H1 (cell line): Measurements from ENCODE around the gene SLC24A3. TPM values are rescaled to one million over a fixed set of nuclear protein-coding genes. Genes with fewer than 3 reads are reported as not detected.

ENCODE experiments used
- CTCF ChIA-PET: fragments of 300-600 bp; sonication (Branson Sonifier 250); formaldehyde crosslinking; loops from one replicate; lab custom pipeline; 2021; ENCODE audit not compliant: partially characterized antibody; lab: Charles Lee
- POLR2A ChIA-PET: fragments of 300-600 bp; sonication (Branson Sonifier 250); formaldehyde crosslinking; loops from one replicate; lab custom pipeline; 2021; ENCODE audit warnings: inconsistent platforms; ENCODE audit not compliant: partially characterized antibody; lab: Charles Lee
- DNase-seq, 2 experiments: peaks; one replicate each; pipeline versions ENCODE4 v3.0.0 to v3.0.0-alpha.2; 2010 to 2022; ENCODE audit warnings: low spot score in 2 of 2, low read depth in 1 of 2, mixed read lengths in 1 of 2
- FAIRE-seq: peaks from 2 replicates; lab custom pipeline; 2011; peaks lifted over from hg19 to GRCh38; lab: Jason Lieb, UNC
- H2AFZ ChIP-seq: 2 replicates; pipeline ENCODE4 v1.8.1; 2012; ENCODE audit warnings: low read length, inconsistent platforms
- H2AK5ac ChIP-seq: 2 replicates; pipeline ENCODE4 v1.6.1; 2013; ENCODE audit warnings: low read depth, low read length
- H2BK120ac ChIP-seq: replicated peaks from 2 replicates; pipeline ENCODE3; 2013; ENCODE audit warnings: low read depth, low read length, inconsistent platforms
- H2BK12ac ChIP-seq: 2 replicates; pipeline ENCODE4 v1.6.1; 2013; ENCODE audit warnings: low read depth, low read length
- H2BK15ac ChIP-seq: 2 replicates; pipeline ENCODE4 v1.6.1; 2013; ENCODE audit warnings: low read length
- H2BK20ac ChIP-seq: 2 replicates; pipeline ENCODE4 v1.6.1; 2013; ENCODE audit warnings: low read length
- H2BK5ac ChIP-seq: 2 replicates; pipeline ENCODE4 v1.6.1; 2013; ENCODE audit warnings: low read depth, low read length
- H3K14ac ChIP-seq: 2 replicates; pipeline ENCODE4 v1.6.1; 2013; ENCODE audit warnings: inconsistent platforms; ENCODE audit not compliant: insufficient read length
- H3K18ac ChIP-seq: 2 replicates; pipeline ENCODE4 v1.6.1; 2013; ENCODE audit warnings: low read length; ENCODE audit errors: extremely low read depth
- H3K23ac ChIP-seq: 2 replicates; pipeline ENCODE4 v1.6.1; 2013; ENCODE audit warnings: inconsistent platforms; ENCODE audit not compliant: insufficient read length
- H3K23me2 ChIP-seq: 2 replicates; pipeline ENCODE4 v1.6.1; 2013; ENCODE audit warnings: low read depth, low read length
- H3K27ac ChIP-seq: 2 replicates; pipeline ENCODE4 v1.6.1; 2011; ENCODE audit warnings: low read depth, low read length, inconsistent platforms
- H3K27me3 ChIP-seq, 4 experiments: replicated peaks in 1 of 4; 1 replicate in 1 of 4; 2 replicates in 3 of 4; pipeline versions ENCODE4 v1.6.1 to v1.8.1; 2011 to 2013; ENCODE audit warnings: low read length in 3 of 4, mild to moderate bottlenecking in 3 of 4, inconsistent platforms in 2 of 4, mixed read lengths in 2 of 4, moderate library complexity in 1 of 4; ENCODE audit not compliant: control insufficient read depth in 3 of 4, insufficient read depth in 3 of 4; ENCODE audit errors: extremely low read depth in 1 of 4
- H3K36me3 ChIP-seq, 4 experiments: 2 replicates each; pipeline versions ENCODE4 v1.6.1 to v1.8.1; 2011 to 2013; ENCODE audit warnings: mild to moderate bottlenecking in 4 of 4, low read length in 3 of 4, moderate library complexity in 2 of 4, control low read depth in 1 of 4, inconsistent platforms in 1 of 4; ENCODE audit not compliant: insufficient read depth in 4 of 4, control insufficient read depth in 2 of 4
- H3K4ac ChIP-seq: replicated peaks from 2 replicates; pipeline ENCODE3; 2013; ENCODE audit warnings: low read length, low read depth, mixed read lengths, inconsistent platforms; ENCODE audit not compliant: insufficient read length
- H3K4me1 ChIP-seq, 4 experiments: replicated peaks in 1 of 4; 1 replicate in 1 of 4; 2 replicates in 3 of 4; pipeline versions ENCODE4 v1.6.1 to v1.8.1; 2011 to 2013; ENCODE audit warnings: low read length in 3 of 4, inconsistent platforms in 2 of 4, mixed read lengths in 1 of 4; ENCODE audit not compliant: insufficient read depth in 4 of 4, control insufficient read depth in 3 of 4
- H3K4me2 ChIP-seq, 2 experiments: 2 replicates each; pipeline versions ENCODE4 v1.6.1 to v1.8.1; 2011 to 2013; ENCODE audit warnings: low read depth in 2 of 2, low read length in 2 of 2, control low read depth in 1 of 2, inconsistent platforms in 1 of 2, mild to moderate bottlenecking in 1 of 2; ENCODE audit not compliant: insufficient read depth in 1 of 2
- H3K4me3 ChIP-seq, 4 experiments: fragments of 200-600, 300-600 bp in 1 of 4; sonication (generic), shearing (Covaris generic), sonication (Bioruptor Twin) in 1 of 4; 2 replicates each; pipeline versions ENCODE4 v1.5.1 to v1.8.1; 2011 to 2016; ENCODE audit warnings: low read length in 4 of 4, low read depth in 3 of 4, control low read depth in 2 of 4, inconsistent platforms in 2 of 4, mild to moderate bottlenecking in 2 of 4, mixed read lengths in 1 of 4, moderate library complexity in 1 of 4; ENCODE audit not compliant: insufficient read depth in 2 of 4; ENCODE audit errors: extremely low read depth in 1 of 4
- H3K56ac ChIP-seq: replicated peaks from 2 replicates; pipeline ENCODE3; 2013; ENCODE audit warnings: low read depth, mild to moderate bottlenecking, mixed read lengths, low read length, inconsistent platforms; ENCODE audit not compliant: insufficient read length
- H3K79me1 ChIP-seq: 2 replicates; pipeline ENCODE4 v1.6.1; 2013; ENCODE audit warnings: low read depth, low read length, control low read depth
- H3K79me2 ChIP-seq, 2 experiments: 2 replicates each; pipeline versions ENCODE4 v1.6.1 to v1.8.1; 2012 to 2013; ENCODE audit warnings: low read length in 2 of 2, mild to moderate bottlenecking in 2 of 2, inconsistent platforms in 1 of 2; ENCODE audit not compliant: insufficient read depth in 2 of 2, control insufficient read depth in 1 of 2
- H3K9ac ChIP-seq, 4 experiments: replicated peaks in 1 of 4; 1 replicate in 1 of 4; 2 replicates in 3 of 4; pipeline versions ENCODE4 v1.6.1 to v1.8.1; 2011 to 2013; ENCODE audit warnings: low read depth in 3 of 4, low read length in 3 of 4, control low read depth in 2 of 4, mild to moderate bottlenecking in 2 of 4, moderate library complexity in 2 of 4, inconsistent platforms in 1 of 4; ENCODE audit errors: extremely low read depth in 1 of 4
- H3K9me3 ChIP-seq, 2 experiments: 2 replicates each; pipeline versions ENCODE4 v1.6.1 to v1.8.1; 2012 to 2013; ENCODE audit warnings: mild to moderate bottlenecking in 2 of 2, moderate library complexity in 2 of 2, control low read depth in 1 of 2, inconsistent platforms in 1 of 2, low read depth in 1 of 2, low read length in 1 of 2, mixed read lengths in 1 of 2; ENCODE audit not compliant: insufficient read depth in 2 of 2
- H4K20me1 ChIP-seq, 2 experiments: replicated peaks in 1 of 2; 2 replicates each; pipeline versions ENCODE3 to v1.8.1; 2011 to 2013; ENCODE audit warnings: inconsistent platforms in 2 of 2, low read length in 2 of 2, mild to moderate bottlenecking in 1 of 2; ENCODE audit not compliant: insufficient read depth in 2 of 2, control insufficient read depth in 1 of 2
- H4K5ac ChIP-seq: 2 replicates; pipeline ENCODE4 v1.6.1; 2013; ENCODE audit warnings: low read length, low read depth, mixed read lengths, inconsistent platforms; ENCODE audit not compliant: insufficient read length
- H4K8ac ChIP-seq: 2 replicates; pipeline ENCODE4 v1.8.0; 2013; ENCODE audit warnings: mild to moderate bottlenecking, moderate library complexity, low read length, inconsistent platforms; ENCODE audit not compliant: insufficient read depth; ENCODE audit errors: extremely low read depth
- H4K91ac ChIP-seq: replicated peaks from 2 replicates; pipeline ENCODE3; 2013; ENCODE audit warnings: low read length, mixed read lengths, inconsistent platforms; ENCODE audit not compliant: insufficient read length
- FOSL1 ChIP-seq: IDR thresholded peaks from 2 replicates; pipeline ENCODE4 v1.6.1; 2011; ENCODE audit warnings: mild to moderate bottlenecking, low read depth, low read length, moderate library complexity; ENCODE audit not compliant: insufficient read depth
- JUND ChIP-seq: IDR thresholded peaks from 2 replicates; pipeline ENCODE4 v1.6.1; 2011; ENCODE audit warnings: mild to moderate bottlenecking, improper control_type of control experiment, low read length
- PHF8 ChIP-seq: fragments of 200-600 bp; sonication (generic); conservative IDR thresholded peaks from 2 replicates; pipeline ENCODE4 v1.7.1; 2012; ENCODE audit warnings: low read depth, mild to moderate bottlenecking, inconsistent platforms, low read length, moderate library complexity
- RBBP5 ChIP-seq: IDR thresholded peaks from 2 replicates; pipeline ENCODE4 v1.7.1; 2012; ENCODE audit warnings: low read depth, mild to moderate bottlenecking, inconsistent platforms, low read length, moderate library complexity, borderline replicate concordance
- TEAD4 ChIP-seq: IDR thresholded peaks from 2 replicates; pipeline ENCODE4 v1.6.1; 2012; ENCODE audit warnings: low read depth, low read length, inconsistent platforms, mixed read lengths
- WGBS, 2 experiments: shearing (Covaris generic) in 1 of 2; methylation state at CpG; one replicate each; pipeline versions ENCODE4 v1.1.6 to v1.1.7; 2013 to 2015; ENCODE audit warnings: low lambda C conversion rate in 2 of 2, mixed read lengths in 2 of 2, inconsistent platforms in 1 of 2, low coverage in 1 of 2, missing lambda C conversion rate in 1 of 2; ENCODE audit not compliant: insufficient replicate concordance in 2 of 2, insufficient coverage in 1 of 2, insufficient read length in 1 of 2; ENCODE audit errors: extremely low coverage in 1 of 2, missing lambda C conversion rate in 1 of 2; 5-methylcytosine and 5-hydroxymethylcytosine counted together
- polyA plus RNA-seq, 7 experiments: library from polyadenylated mRNA; depleted of rRNA in 3 of 7; stranded (reverse) in 5 of 7; unstranded in 2 of 7; fragments of >200 nt in 5 of 7; fragments of 200-250 nt in 2 of 7; gene quantifications; 1 replicate in 5 of 7; 2 replicates in 1 of 7; 4 replicates in 1 of 7; pipeline versions ENCODE4 v1.2.1 to v1.2.3, GENCODE V29; 2011 to 2013; ENCODE audit warnings: missing spikeins in 2 of 7, mixed read lengths in 2 of 7
- total RNA-seq: library from RNA; stranded (reverse); fragmentation: NEBNext Ultra II Directional; extraction: Animal tissue kit (Norgen Biotek cat#: 25700); gene quantifications from 2 replicates; pipeline ENCODE4 v1.2.1, GENCODE V29; 2021

Gene SLC24A3
- total and polyA plus RNA-seq, 2 of the 8 experiments (the other 6 are each of a cell fraction or from before 2014, with no cell fraction given): 4.5 to 6.3 TPM

GRCh38 chr20:19363476-19363875 lies 151.0 kb downstream of the SLC24A3 start:
- Histone ChIP-seq H4K20me1 (no peaks in the 10 kb centered on the region), H3K4ac (no peak overlapping the region), H3K27me3 (no peaks in the 10 kb centered on the region), H3K9ac (no peak overlapping the region), H3K18ac (no peak overlapping the region), H2BK120ac (no peak overlapping the region), H3K23me2 (no peaks in the 10 kb centered on the region), H3K79me2 (no peaks in the 10 kb centered on the region), H3K4me3 (no peak overlapping the region), H3K9me3 (no peaks in the 10 kb centered on the region), H2BK15ac (no peak overlapping the region), H4K5ac (no peak overlapping the region), H2AK5ac (no peak overlapping the region), H4K8ac (no peak overlapping the region), H4K91ac (no peak overlapping the region), H3K36me3 (no peaks in the 10 kb centered on the region), H3K4me1 (peaks cover 0 to 3% (median 0%) of the 10 kb centered on the region in 4 experiments; a peak in 1 of 7 replicates), H3K14ac (no peak overlapping the region), H2AFZ (no peak overlapping the region), H2BK5ac (no peak overlapping the region), H3K23ac (no peak overlapping the region), H3K27ac (no peak overlapping the region), H3K56ac (no peak overlapping the region), H2BK20ac (no peak overlapping the region), H2BK12ac (no peak overlapping the region), H3K79me1 (no peaks in the 10 kb centered on the region), H3K4me2 (no peak overlapping the region)
- FAIRE-seq (no peak), DNase-seq (no peak)
- 95% methylated on average over 4 of the region's 4 CpGs; no CpG with 5 or more reads in 1 of the 2 experiments for WGBS, 2 experiments
- ChIA-PET CTCF (interaction anchor here (1.2 to 1.8 kb wide), 3 partner anchors 10 to 22 kb away, joined by 3 to 5 read pairs (median 5); no protein-coding TSS in a partner anchor), POLR2A (no interaction called here)
- no peak for TF ChIP-seq TEAD4
- TF ChIP-seq PHF8: no peak
- TF ChIP-seq RBBP5: no peak
- TF ChIP-seq FOSL1: no peak
- TF ChIP-seq JUND: no peak
